ENCODE measurements around the gene ARMC2. TPM values are rescaled to one million over a fixed set of nuclear protein-coding genes. Genes with fewer than 3 reads are reported as not detected.

Gene ARMC2
- total RNA-seq, 1 experiment from 2014 or later: 1.1 TPM

DNA sequence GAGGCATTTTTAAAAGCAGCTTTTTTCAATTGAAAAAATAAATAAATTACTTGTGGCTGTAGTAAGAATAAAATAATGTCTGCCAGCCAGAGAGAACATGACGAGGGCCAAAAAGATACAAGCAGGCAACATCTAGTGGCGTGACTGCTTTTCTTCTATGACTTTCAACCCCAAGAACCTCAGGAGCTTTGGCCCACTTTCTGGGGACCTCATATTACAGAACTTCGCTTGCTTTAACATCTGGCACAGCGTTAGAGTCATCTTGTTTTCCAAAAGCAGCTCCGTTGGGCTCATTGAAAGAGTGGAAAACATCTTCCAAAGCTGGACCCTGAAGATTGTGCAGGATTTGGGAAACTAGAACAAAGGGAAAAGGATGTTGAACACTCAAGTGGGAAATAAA lies 67.0 kb downstream of the ARMC2 start:
- ATAC-seq (no peak), DNase-seq (no peak)
- Histone ChIP-seq H3K27ac (ENCODE audit: low read length) (no peak overlapping the region), H4K20me1 (ENCODE audit: low read length) (no peaks in the 10 kb centered on the region), H3K27me3 (ENCODE audit: low read length) (no peaks in the 10 kb centered on the region), H2AFZ (ENCODE audit: low read length) (no peak overlapping the region), H3K36me3 (ENCODE audit: low read depth, low read length) (no peaks in the 10 kb centered on the region; the same call in 1 of the 2 replicates), H3K4me2 (ENCODE audit: low read length) (no peak overlapping the region), H3K9me2 (replicated peaks; ENCODE audit: low read length) (no peaks in the 10 kb centered on the region), H3K79me2 (ENCODE audit: low read length) (no peaks in the 10 kb centered on the region), H3F3A (ENCODE audit: low read length, unreplicated experiment) (no peaks in the 10 kb centered on the region), H3K9me3 (ENCODE audit: low read length) (no peaks in the 10 kb centered on the region), H3K4me3 (ENCODE audit: low read length) (no peak overlapping the region), H3K9ac (ENCODE audit: low read length) (no peak overlapping the region), H3K4me1 (ENCODE audit: insufficient read depth, low read length) (no peaks in the 10 kb centered on the region)
- no TSS peak for BruUV-seq (replicated peaks)
- POLR2A ChIA-PET (ENCODE audit: unreplicated experiment): no interaction called here
- CTCF ChIA-PET: no interaction called here
- intact Hi-C loops (cut with micrococcal nuclease): no loop called here
- TF ChIP-seq EZH2phosphoT487 (IDR thresholded peaks at IDR 0.05; ENCODE audit: borderline replicate concordance, low read length) (no peak), EZH2 (IDR thresholded peaks at IDR 0.05; ENCODE audit: low read length, unreplicated experiment) (no peak)
- TF ChIP-seq, protein P1, sequence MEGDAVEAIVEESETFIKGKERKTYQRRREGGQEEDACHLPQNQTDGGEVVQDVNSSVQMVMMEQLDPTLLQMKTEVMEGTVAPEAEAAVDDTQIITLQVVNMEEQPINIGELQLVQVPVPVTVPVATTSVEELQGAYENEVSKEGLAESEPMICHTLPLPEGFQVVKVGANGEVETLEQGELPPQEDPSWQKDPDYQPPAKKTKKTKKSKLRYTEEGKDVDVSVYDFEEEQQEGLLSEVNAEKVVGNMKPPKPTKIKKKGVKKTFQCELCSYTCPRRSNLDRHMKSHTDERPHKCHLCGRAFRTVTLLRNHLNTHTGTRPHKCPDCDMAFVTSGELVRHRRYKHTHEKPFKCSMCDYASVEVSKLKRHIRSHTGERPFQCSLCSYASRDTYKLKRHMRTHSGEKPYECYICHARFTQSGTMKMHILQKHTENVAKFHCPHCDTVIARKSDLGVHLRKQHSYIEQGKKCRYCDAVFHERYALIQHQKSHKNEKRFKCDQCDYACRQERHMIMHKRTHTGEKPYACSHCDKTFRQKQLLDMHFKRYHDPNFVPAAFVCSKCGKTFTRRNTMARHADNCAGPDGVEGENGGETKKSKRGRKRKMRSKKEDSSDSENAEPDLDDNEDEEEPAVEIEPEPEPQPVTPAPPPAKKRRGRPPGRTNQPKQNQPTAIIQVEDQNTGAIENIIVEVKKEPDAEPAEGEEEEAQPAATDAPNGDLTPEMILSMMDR (conservative IDR thresholded peaks at IDR 0.05; ENCODE audit: low read depth, low read length): no peak

- Histone ChIP-seq H2AFZ (ENCODE audit: low read length) (no peak overlapping the region), H3K4me2 (ENCODE audit: low read length) (no peak overlapping the region), H3K27me3 (ENCODE audit: low read length) (no peaks in the 10 kb centered on the region), H4K20me1 (ENCODE audit: low read length) (no peaks in the 10 kb centered on the region), H3K9me3 (ENCODE audit: low read length) (no peaks in the 10 kb centered on the region), H3K36me3 (ENCODE audit: low read depth, low read length) (no peaks in the 10 kb centered on the region; the same call in 1 of the 2 replicates), H3F3A (ENCODE audit: low read length, unreplicated experiment) (no peaks in the 10 kb centered on the region), H3K4me3 (ENCODE audit: low read length) (no peak overlapping the region), H3K79me2 (ENCODE audit: low read length) (no peaks in the 10 kb centered on the region), H3K4me1 (ENCODE audit: insufficient read depth, low read length) (no peaks in the 10 kb centered on the region), H3K27ac (ENCODE audit: low read length) (no peak overlapping the region), H3K9me2 (replicated peaks; ENCODE audit: low read length) (no peaks in the 10 kb centered on the region), H3K9ac (ENCODE audit: low read length) (no peak overlapping the region)
- ChIA-PET POLR2A (ENCODE audit: unreplicated experiment) (no interaction called here), CTCF (no interaction called here)
- no TSS peak for BruUV-seq (replicated peaks)
- ATAC-seq: no peak
- no peak for TF ChIP-seq EZH2phosphoT487 (IDR thresholded peaks at IDR 0.05; ENCODE audit: borderline replicate concordance, low read length)
- no peak for TF ChIP-seq EZH2 (IDR thresholded peaks at IDR 0.05; ENCODE audit: low read length, unreplicated experiment)
- TF ChIP-seq, protein P1 (conservative IDR thresholded peaks at IDR 0.05; ENCODE audit: low read depth, low read length): no peak
- intact Hi-C loops (cut with micrococcal nuclease): no loop called here
- DNase-seq: no peak
Measured at GRCh38 chr6:108916026-108916686, 67.9 kb downstream of the ARMC2 start.

GRCh38 chr6:108920751-108921150 lies 72.5 kb downstream of the ARMC2 start:
- Histone ChIP-seq H3K9ac (ENCODE audit: low read length) (no peak overlapping the region), H3K9me2 (replicated peaks; ENCODE audit: low read length) (no peaks in the 10 kb centered on the region), H3K9me3 (ENCODE audit: low read length) (no peaks in the 10 kb centered on the region), H3K4me3 (ENCODE audit: low read length) (no peak overlapping the region), H4K20me1 (ENCODE audit: low read length) (no peaks in the 10 kb centered on the region), H3K79me2 (ENCODE audit: low read length) (no peaks in the 10 kb centered on the region), H3K36me3 (ENCODE audit: low read depth, low read length) (no peaks in the 10 kb centered on the region), H3K4me1 (ENCODE audit: insufficient read depth, low read length) (no peaks in the 10 kb centered on the region), H3K27me3 (ENCODE audit: low read length) (no peaks in the 10 kb centered on the region), H3F3A (ENCODE audit: low read length, unreplicated experiment) (no peaks in the 10 kb centered on the region), H3K4me2 (ENCODE audit: low read length) (no peak overlapping the region), H2AFZ (ENCODE audit: low read length) (no peak overlapping the region), H3K27ac (ENCODE audit: low read length) (no peak overlapping the region)
- CTCF ChIA-PET: no interaction called here
- DNase-seq (no peak), ATAC-seq (no peak)
- intact Hi-C loops (cut with micrococcal nuclease): no loop called here
- POLR2A ChIA-PET (ENCODE audit: unreplicated experiment): interaction anchor here (0.7 kb wide), 1 partner anchor 1154 kb away, joined by 3 read pairs; no protein-coding TSS in a partner anchor
- no peak for TF ChIP-seq EZH2phosphoT487 (IDR thresholded peaks at IDR 0.05; ENCODE audit: borderline replicate concordance, low read length)
- TF ChIP-seq, protein P1 (conservative IDR thresholded peaks at IDR 0.05; ENCODE audit: low read depth, low read length): no peak
- no peak for TF ChIP-seq EZH2 (IDR thresholded peaks at IDR 0.05; ENCODE audit: low read length, unreplicated experiment)
- BruUV-seq (replicated peaks): no TSS peak
